CMK (cell line): ENCODE data around the gene ERBB2.
"Not testable (repeated sequence)": the region's sequence is repeated elsewhere in the genome, so short reads cannot be mapped to it uniquely, and the experiment has no call there.

ENCODE experiments used
- DNase-seq: peaks from one replicate; pipeline ENCODE4 v3.0.0-alpha.2; 2010; ENCODE audit warnings: low read depth

The ERBB2 gene

GRCh38 chr17:39745335-39746144 lies 45.7 kb downstream of the ERBB2 start:
- no peak for DNase-seq

GRCh38 chr17:39746145-39746461 lies 46.2 kb downstream of the ERBB2 start:
- no peak for DNase-seq

DNA sequence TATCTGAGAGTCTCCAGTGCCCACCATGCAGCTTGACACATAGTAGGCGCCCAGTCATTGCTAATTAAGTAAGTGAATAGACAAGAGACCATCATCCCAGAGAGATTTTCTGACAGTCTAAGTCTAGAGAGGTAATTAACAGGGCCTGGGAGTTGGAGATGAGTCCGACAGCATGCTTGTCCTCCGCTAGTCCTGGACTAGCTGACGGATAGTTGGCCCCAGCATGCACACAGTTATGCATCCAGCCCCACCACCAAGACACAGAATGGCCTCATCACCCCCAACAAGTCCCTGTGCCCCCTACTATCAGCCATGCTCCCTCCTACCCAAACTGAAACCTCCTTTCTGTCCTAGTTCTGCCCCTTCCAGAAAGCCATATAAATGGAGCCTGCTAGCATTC lies 47.9 kb downstream of the ERBB2 start:
- DNase-seq: no peak

DNA sequence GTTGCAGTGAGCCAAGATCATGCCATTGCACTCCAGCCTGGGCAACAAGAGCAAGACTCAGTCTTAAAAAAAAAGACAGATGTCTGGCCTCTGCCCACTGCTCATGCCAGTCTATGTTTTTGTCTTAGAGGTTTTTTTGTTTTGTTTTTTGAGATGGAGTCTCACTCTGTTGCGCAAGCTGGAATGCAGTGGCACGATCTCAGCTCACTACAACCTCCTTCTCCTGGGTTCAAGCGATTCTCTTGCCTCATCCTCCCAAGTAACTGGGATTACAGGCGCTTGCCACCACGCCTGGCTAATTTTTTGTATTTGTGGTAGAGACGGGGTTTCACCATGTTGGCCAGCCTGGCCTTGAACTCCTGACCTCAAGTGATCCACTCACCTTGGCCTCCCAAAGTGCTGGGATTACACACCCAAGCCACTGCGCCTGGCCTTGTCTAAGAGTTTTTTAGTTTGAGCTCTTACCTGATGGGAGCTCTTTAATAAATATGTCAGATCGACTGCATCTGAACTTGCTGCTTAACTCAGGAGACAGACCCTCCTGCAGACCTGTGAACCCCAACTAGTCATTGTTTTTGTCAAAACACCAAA lies 48.7 kb downstream of the ERBB2 start:
- not testable (repeated sequence) for DNase-seq

DNA sequence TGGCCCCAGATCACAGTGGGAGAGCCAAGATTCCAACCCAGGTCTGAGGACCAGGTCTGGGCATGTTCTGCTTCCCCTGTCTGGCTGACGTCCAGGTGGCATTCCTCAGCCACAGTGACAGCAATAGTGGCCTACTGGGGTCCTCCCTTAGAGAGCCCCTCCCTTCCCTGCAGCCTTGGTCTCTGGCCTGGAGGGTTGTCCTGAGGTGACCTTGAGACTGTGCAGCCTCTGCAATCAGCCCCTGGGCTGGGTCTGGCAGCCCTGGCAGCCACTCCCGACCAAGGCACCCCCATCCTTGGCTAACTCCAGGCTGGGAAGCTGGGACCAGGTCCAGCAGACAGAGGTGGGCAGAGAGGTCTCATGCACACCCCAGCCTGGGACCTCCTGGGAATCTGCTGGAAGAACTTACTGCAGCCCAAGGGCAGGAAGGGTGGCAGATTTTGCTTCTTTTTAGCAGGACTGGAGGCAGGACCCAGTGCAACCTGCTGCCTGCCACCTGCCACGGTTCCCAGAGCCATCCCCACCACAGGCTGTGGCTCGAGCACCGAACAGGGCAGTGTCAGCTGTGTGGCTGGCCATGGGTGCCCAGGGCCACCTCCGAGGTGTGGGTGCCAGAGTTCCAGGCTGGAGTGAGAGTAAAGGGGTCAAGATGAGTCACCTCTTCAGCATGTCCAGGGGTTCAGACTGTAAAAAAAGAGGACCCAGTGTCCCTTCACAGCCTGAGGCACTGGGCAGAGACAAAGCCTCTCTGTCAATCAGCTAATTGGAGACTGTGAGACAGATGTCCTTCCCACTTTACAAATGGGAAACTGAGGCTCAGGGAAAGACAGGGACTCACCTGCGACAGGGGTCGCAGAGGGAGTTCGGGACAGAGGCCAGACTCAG lies 50.5 kb downstream of the ERBB2 start:
- no peak for DNase-seq

- no peak for DNase-seq
These were observed 51.2 kb downstream of the ERBB2 start for GRCh38 chr17:39751016-39751543.

- DNase-seq: no peak
These were observed 51.8 kb downstream of the ERBB2 start for GRCh38 chr17:39751637-39752036.

- DNase-seq: no peak
These were observed 52.5 kb downstream of the ERBB2 start for GRCh38 chr17:39752241-39752881.

GRCh38 chr17:39753514-39754160 lies 53.8 kb downstream of the ERBB2 start:
- DNase-seq: no peak

- peak; percentile 92 for DNase-seq
These were observed 54.5 kb downstream of the ERBB2 start for GRCh38 chr17:39754161-39754957.

DNA sequence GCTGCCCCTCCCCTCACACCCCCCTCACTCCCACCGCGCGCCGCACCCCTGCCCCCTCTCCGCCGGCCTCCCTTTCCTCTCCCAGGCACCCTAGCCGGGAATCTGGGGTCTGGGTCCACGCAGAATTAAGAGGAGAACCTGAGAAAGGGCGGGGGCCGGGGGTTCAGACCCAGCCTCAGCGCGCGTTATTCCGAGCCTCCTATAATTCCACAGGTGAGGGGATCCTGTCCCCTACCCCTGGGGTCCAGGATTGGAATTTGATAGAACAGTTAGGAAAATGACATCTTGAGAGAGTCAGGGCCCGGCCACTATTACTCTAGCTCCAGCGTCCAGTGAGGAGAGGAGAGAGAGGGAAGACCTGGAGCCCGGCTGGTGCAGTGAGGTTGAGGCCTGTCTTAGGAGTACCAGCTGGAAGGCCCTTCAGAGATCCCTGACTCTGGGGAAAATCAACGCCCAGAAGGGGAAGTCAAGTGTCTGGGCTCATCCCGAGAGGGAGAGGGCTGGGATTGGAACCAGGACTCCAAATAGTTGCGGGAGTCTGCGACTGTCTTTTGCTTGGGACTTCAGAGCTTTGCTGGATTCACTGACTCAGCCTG lies 55.2 kb downstream of the ERBB2 start:
- DNase-seq: no peak

GRCh38 chr17:39755554-39756379 lies 55.9 kb downstream of the ERBB2 start:
- no peak for DNase-seq

GRCh38 chr17:39756380-39757079 lies 56.7 kb downstream of the ERBB2 start:
- no peak for DNase-seq

- no peak for DNase-seq
These were observed 57.4 kb downstream of the ERBB2 start for GRCh38 chr17:39757176-39757662.

DNA sequence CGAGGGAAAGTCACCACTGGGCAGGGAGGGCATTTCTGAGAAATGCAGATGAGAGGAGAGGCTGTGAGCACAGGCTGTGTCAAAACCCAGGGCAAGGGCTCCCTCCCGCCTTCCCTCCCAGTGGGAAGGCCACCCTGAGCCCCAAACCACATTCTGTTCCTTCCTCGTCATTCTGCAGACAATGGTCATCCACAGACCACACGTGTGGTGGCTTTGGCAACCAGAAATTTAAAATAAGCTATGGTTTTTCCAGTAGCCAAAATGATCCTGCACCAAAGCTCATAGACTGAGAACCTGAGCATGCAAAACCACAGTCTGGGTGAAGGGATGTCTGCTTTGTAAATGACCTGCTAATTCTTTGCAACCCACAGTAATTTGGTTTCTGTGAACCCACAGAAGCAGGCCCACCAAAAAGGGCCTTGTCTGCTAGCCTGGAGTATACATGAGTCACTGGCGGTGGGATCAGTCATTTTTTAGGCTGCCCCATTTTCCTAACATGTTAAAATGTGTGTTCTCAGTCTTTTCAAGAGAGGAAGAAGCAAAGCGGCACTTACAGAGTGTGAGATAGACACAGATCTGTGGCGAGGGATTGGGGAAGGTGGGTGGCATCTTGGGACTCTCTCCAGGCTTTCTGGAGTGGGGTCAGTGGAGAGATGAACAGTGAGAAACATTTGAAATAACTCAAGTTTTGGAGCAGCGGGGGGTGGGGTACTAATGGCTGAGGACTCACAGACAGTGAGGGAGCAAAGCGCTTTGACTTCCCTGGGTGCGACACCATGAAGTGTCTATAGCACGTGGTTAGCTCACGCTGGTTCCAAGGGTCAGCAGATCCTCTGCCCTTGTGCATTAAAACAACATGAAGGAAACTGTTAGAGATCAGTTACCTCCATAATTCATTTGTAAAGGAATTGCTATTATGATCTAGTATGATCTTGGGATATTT lies 58.3 kb downstream of the ERBB2 start:
- no peak for DNase-seq

- DNase-seq: no peak
These were observed 59.3 kb downstream of the ERBB2 start for GRCh38 chr17:39759204-39759603.

DNA sequence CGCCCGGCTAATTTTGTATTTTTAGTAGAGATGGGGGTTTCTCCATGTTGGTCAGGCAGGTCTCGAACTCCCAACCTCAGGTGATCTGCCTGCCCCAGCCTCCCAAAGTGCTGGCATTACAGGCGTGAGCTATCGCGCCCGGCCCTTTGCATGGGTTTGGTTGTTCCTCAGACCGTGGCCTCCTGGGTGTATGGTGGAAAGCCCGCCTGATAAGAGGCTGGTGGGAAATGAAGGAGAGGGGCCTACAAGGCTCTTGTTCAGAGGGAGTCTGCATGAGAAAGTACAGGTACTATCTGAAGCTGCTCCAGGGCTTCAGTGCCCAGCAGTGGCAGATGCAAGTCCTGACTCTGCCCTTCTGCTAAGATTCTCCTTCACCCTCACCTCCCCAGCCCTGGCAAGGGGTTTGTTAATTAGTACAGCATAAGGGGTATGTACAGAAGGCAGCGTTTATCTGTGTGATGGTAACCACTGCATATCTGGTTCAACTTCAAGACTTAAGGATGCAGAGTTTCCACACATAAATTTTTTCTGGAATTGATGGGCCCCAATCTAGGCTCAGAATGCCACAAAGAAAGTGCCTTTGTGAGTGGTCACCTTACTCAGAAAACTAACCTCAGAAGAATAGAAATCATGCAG lies 62.1 kb downstream of the ERBB2 start:
- no peak for DNase-seq
